Thyroid gland (tissue), 4 donors: ENCODE data around the gene AQP2. TPM values are rescaled to one million over a fixed set of nuclear protein-coding genes. Genes with fewer than 3 reads are reported as not detected.

Experiments
- DNase-seq, 2 donors: peaks; one replicate each; pipeline ENCODE4 v3.0.0-alpha.2; 2019
- H3K27ac ChIP-seq, 3 donors: fragments of 200-600 bp; sonication (generic); 1 replicate in 2 of 3; 2 replicates in 1 of 3; pipeline ENCODE4 v1.5.1; 2016 to 2019; ENCODE audit warnings: mild to moderate bottlenecking in 1 of 3, moderate library complexity in 1 of 3
- H3K27me3 ChIP-seq: fragments of 200-600 bp; sonication (generic); one replicate; pipeline ENCODE4 v1.5.1; 2019
- H3K36me3 ChIP-seq, 2 donors: fragments of 200-600 bp; sonication (generic); one replicate each; pipeline ENCODE4 v1.5.1; 2016 to 2019
- H3K4me1 ChIP-seq, 2 donors: fragments of 200-600 bp; sonication (generic); one replicate each; pipeline ENCODE4 v1.5.1; 2017 to 2019
- H3K4me3 ChIP-seq, 3 donors: fragments of 200-600 bp; sonication (generic); replicated peaks in 1 of 3; 1 replicate in 2 of 3; 2 replicates in 1 of 3; pipeline ENCODE4 v1.5.1; 2016; ENCODE audit warnings: mild to moderate bottlenecking in 1 of 3
- H3K9me3 ChIP-seq: fragments of 200-600 bp; sonication (generic); one replicate; pipeline ENCODE4 v1.5.1; 2017
- CTCF ChIP-seq, 6 experiments: fragments of 200-600 bp in 3 of 6; fragments of 450-650 bp in 3 of 6; sonication (generic) in 3 of 6; IDR thresholded peaks; one replicate each; pipeline ENCODE4 v1.5.1; 2016 to 2019; ENCODE audit warnings: antibody characterized with exemption in 6 of 6, mild to moderate bottlenecking in 2 of 6, inconsistent platforms in 1 of 6, moderate library complexity in 1 of 6
- POLR2A ChIP-seq, 2 donors: fragments of 450-650 bp; IDR thresholded peaks; one replicate each; pipeline ENCODE4 v1.6.1; 2017; ENCODE audit warnings: antibody characterized with exemption in 2 of 2, mild to moderate bottlenecking in 2 of 2, moderate library complexity in 1 of 2
- WGBS, 2 donors: methylation state at CpG; one replicate each; pipeline ENCODE4 v1.1.5; 2017; 5-methylcytosine and 5-hydroxymethylcytosine counted together
- intact Hi-C: fragments of 100-400 bp; cut with DNase I; formaldehyde crosslinking; loops from one replicate; pipeline ENCODE4 v1.15.1; 2023
- total RNA-seq, 4 donors: library from RNA; depleted of rRNA; stranded (reverse); fragments of >200 nt; gene quantifications; one replicate each; pipeline ENCODE4 v1.2.3, GENCODE V29; 2016

The AQP2 gene
- total RNA-seq, 4 donors from 2014 or later = 0.67 TPM; not detected in 3

GRCh38 chr12:50006754-50007442 is 56.4 kb downstream of the AQP2 start:
- Histone ChIP-seq H3K4me1 (peaks cover 0 to 3% of the 10 kb centered on the region in 2 donors), H3K27me3 (no peaks in the 10 kb centered on the region), H3K4me3 (no peak overlapping the region), H3K36me3 (no peaks in the 10 kb centered on the region), H3K27ac (no peak overlapping the region), H3K9me3 (no peaks in the 10 kb centered on the region)
- TF ChIP-seq CTCF (IDR thresholded peaks at IDR 0.05) = no peak
- TF ChIP-seq POLR2A (IDR thresholded peaks at IDR 0.05) = no peak
- intact Hi-C loops = no loop called here
- 91 to 96% methylated on average over 1 of the region's 1 CpG for WGBS, 2 donors
- no peak for DNase-seq

Other genes with a start within 250 kb of the AQP2 start
- 10 to 100 TPM; 30.9 to 41.8 (median 35.1) TPM for gene FMNL3, start 243.3 kb upstream of the AQP2 start, total RNA-seq
- 1,000 to 10,000 TPM in 1 of 4 donors, 100 to 1,000 TPM in 3; 745 to 1,019 (median 804) TPM for gene TMBIM6, start 209.2 kb upstream of the AQP2 start, total RNA-seq
- gene NCKAP5L, start 122.3 kb upstream of the AQP2 start, total RNA-seq = 10 to 100 TPM; 14.1 to 33.7 (median 16.3) TPM
- gene BCDIN3D, start 107.6 kb upstream of the AQP2 start, total RNA-seq = 1 to 10 TPM; 3.9 to 6.1 (median 4.1) TPM
- 1 to 10 TPM in 1 of 4 donors, under 1 TPM in 2, not detected in 1; 0.13 to 3.0 (median 0.33) TPM for gene FAIM2, start 46.8 kb upstream of the AQP2 start, total RNA-seq
- gene AQP5, start 11.1 kb downstream of the AQP2 start, total RNA-seq = 1 to 10 TPM in 3 of 4 donors, not detected in 1; 1.1 to 3.5 (median 2.0) TPM
- not detected for gene AQP6, start 22.2 kb downstream of the AQP2 start, total RNA-seq
- 1 to 10 TPM; 4.0 to 7.2 (median 6.2) TPM for gene RACGAP1, start 74.8 kb downstream of the AQP2 start, total RNA-seq
- gene ASIC1, start 106.9 kb downstream of the AQP2 start, total RNA-seq = 1 to 10 TPM in 1 of 4 donors, under 1 TPM in 3; 0.13 to 1.9 (median 0.43) TPM
- gene SMARCD1, start 134.6 kb downstream of the AQP2 start, total RNA-seq = 10 to 100 TPM; 67.2 to 92.9 (median 74.7) TPM
- 10 to 100 TPM in 1 of 4 donors, 1 to 10 TPM in 3; 5.1 to 10.6 (median 7.1) TPM for gene GPD1, start 153.3 kb downstream of the AQP2 start, total RNA-seq
- gene COX14, start 161.5 kb downstream of the AQP2 start, total RNA-seq = 100 to 1,000 TPM in 2 of 4 donors, 10 to 100 TPM in 2; 40.6 to 135 (median 90.9) TPM
- gene CERS5, start 216.6 kb downstream of the AQP2 start, total RNA-seq = 10 to 100 TPM; 20.2 to 34.9 (median 29.5) TPM